H1 (cell line): Measurements from ENCODE around the gene TSPAN6. TPM values are rescaled to one million over a fixed set of nuclear protein-coding genes. Genes with fewer than 3 reads are reported as not detected.

ENCODE experiments used
- CTCF ChIA-PET: fragments of 300-600 bp; sonication (Branson Sonifier 250); formaldehyde crosslinking; loops from one replicate; lab custom pipeline; 2021; ENCODE audit not compliant: partially characterized antibody; lab: Charles Lee
- POLR2A ChIA-PET: fragments of 300-600 bp; sonication (Branson Sonifier 250); formaldehyde crosslinking; loops from one replicate; lab custom pipeline; 2021; ENCODE audit warnings: inconsistent platforms; ENCODE audit not compliant: partially characterized antibody; lab: Charles Lee
- DNase-seq, 2 experiments: peaks; one replicate each; pipeline versions ENCODE4 v3.0.0 to v3.0.0-alpha.2; 2010 to 2022; ENCODE audit warnings: low spot score in 2 of 2, low read depth in 1 of 2, mixed read lengths in 1 of 2
- FAIRE-seq: peaks from 2 replicates; lab custom pipeline; 2011; peaks lifted over from hg19 to GRCh38; lab: Jason Lieb, UNC
- H2AFZ ChIP-seq: 2 replicates; pipeline ENCODE4 v1.8.1; 2012; ENCODE audit warnings: low read length, inconsistent platforms
- H2AK5ac ChIP-seq: 2 replicates; pipeline ENCODE4 v1.6.1; 2013; ENCODE audit warnings: low read depth, low read length
- H2BK120ac ChIP-seq: replicated peaks from 2 replicates; pipeline ENCODE3; 2013; ENCODE audit warnings: low read depth, low read length, inconsistent platforms
- H2BK12ac ChIP-seq: 2 replicates; pipeline ENCODE4 v1.6.1; 2013; ENCODE audit warnings: low read depth, low read length
- H2BK15ac ChIP-seq: 2 replicates; pipeline ENCODE4 v1.6.1; 2013; ENCODE audit warnings: low read length
- H2BK20ac ChIP-seq: 2 replicates; pipeline ENCODE4 v1.6.1; 2013; ENCODE audit warnings: low read length
- H2BK5ac ChIP-seq: 2 replicates; pipeline ENCODE4 v1.6.1; 2013; ENCODE audit warnings: low read depth, low read length
- H3K14ac ChIP-seq: 2 replicates; pipeline ENCODE4 v1.6.1; 2013; ENCODE audit warnings: inconsistent platforms; ENCODE audit not compliant: insufficient read length
- H3K18ac ChIP-seq: 2 replicates; pipeline ENCODE4 v1.6.1; 2013; ENCODE audit warnings: low read length; ENCODE audit errors: extremely low read depth
- H3K23ac ChIP-seq: 2 replicates; pipeline ENCODE4 v1.6.1; 2013; ENCODE audit warnings: inconsistent platforms; ENCODE audit not compliant: insufficient read length
- H3K23me2 ChIP-seq: 2 replicates; pipeline ENCODE4 v1.6.1; 2013; ENCODE audit warnings: low read depth, low read length
- H3K27ac ChIP-seq: 2 replicates; pipeline ENCODE4 v1.6.1; 2011; ENCODE audit warnings: low read depth, low read length, inconsistent platforms
- H3K27me3 ChIP-seq, 4 experiments: replicated peaks in 1 of 4; 1 replicate in 1 of 4; 2 replicates in 3 of 4; pipeline versions ENCODE4 v1.6.1 to v1.8.1; 2011 to 2013; ENCODE audit warnings: low read length in 3 of 4, mild to moderate bottlenecking in 3 of 4, inconsistent platforms in 2 of 4, mixed read lengths in 2 of 4, moderate library complexity in 1 of 4; ENCODE audit not compliant: control insufficient read depth in 3 of 4, insufficient read depth in 3 of 4; ENCODE audit errors: extremely low read depth in 1 of 4
- H3K36me3 ChIP-seq, 4 experiments: 2 replicates each; pipeline versions ENCODE4 v1.6.1 to v1.8.1; 2011 to 2013; ENCODE audit warnings: mild to moderate bottlenecking in 4 of 4, low read length in 3 of 4, moderate library complexity in 2 of 4, control low read depth in 1 of 4, inconsistent platforms in 1 of 4; ENCODE audit not compliant: insufficient read depth in 4 of 4, control insufficient read depth in 2 of 4
- H3K4ac ChIP-seq: replicated peaks from 2 replicates; pipeline ENCODE3; 2013; ENCODE audit warnings: low read length, low read depth, mixed read lengths, inconsistent platforms; ENCODE audit not compliant: insufficient read length
- H3K4me1 ChIP-seq, 4 experiments: replicated peaks in 1 of 4; 1 replicate in 1 of 4; 2 replicates in 3 of 4; pipeline versions ENCODE4 v1.6.1 to v1.8.1; 2011 to 2013; ENCODE audit warnings: low read length in 3 of 4, inconsistent platforms in 2 of 4, mixed read lengths in 1 of 4; ENCODE audit not compliant: insufficient read depth in 4 of 4, control insufficient read depth in 3 of 4
- H3K4me2 ChIP-seq, 2 experiments: 2 replicates each; pipeline versions ENCODE4 v1.6.1 to v1.8.1; 2011 to 2013; ENCODE audit warnings: low read depth in 2 of 2, low read length in 2 of 2, control low read depth in 1 of 2, inconsistent platforms in 1 of 2, mild to moderate bottlenecking in 1 of 2; ENCODE audit not compliant: insufficient read depth in 1 of 2
- H3K4me3 ChIP-seq, 4 experiments: fragments of 200-600, 300-600 bp in 1 of 4; sonication (generic), shearing (Covaris generic), sonication (Bioruptor Twin) in 1 of 4; 2 replicates each; pipeline versions ENCODE4 v1.5.1 to v1.8.1; 2011 to 2016; ENCODE audit warnings: low read length in 4 of 4, low read depth in 3 of 4, control low read depth in 2 of 4, inconsistent platforms in 2 of 4, mild to moderate bottlenecking in 2 of 4, mixed read lengths in 1 of 4, moderate library complexity in 1 of 4; ENCODE audit not compliant: insufficient read depth in 2 of 4; ENCODE audit errors: extremely low read depth in 1 of 4
- H3K56ac ChIP-seq: replicated peaks from 2 replicates; pipeline ENCODE3; 2013; ENCODE audit warnings: low read depth, mild to moderate bottlenecking, mixed read lengths, low read length, inconsistent platforms; ENCODE audit not compliant: insufficient read length
- H3K79me1 ChIP-seq: 2 replicates; pipeline ENCODE4 v1.6.1; 2013; ENCODE audit warnings: low read depth, low read length, control low read depth
- H3K79me2 ChIP-seq, 2 experiments: 2 replicates each; pipeline versions ENCODE4 v1.6.1 to v1.8.1; 2012 to 2013; ENCODE audit warnings: low read length in 2 of 2, mild to moderate bottlenecking in 2 of 2, inconsistent platforms in 1 of 2; ENCODE audit not compliant: insufficient read depth in 2 of 2, control insufficient read depth in 1 of 2
- H3K9ac ChIP-seq, 4 experiments: replicated peaks in 1 of 4; 1 replicate in 1 of 4; 2 replicates in 3 of 4; pipeline versions ENCODE4 v1.6.1 to v1.8.1; 2011 to 2013; ENCODE audit warnings: low read depth in 3 of 4, low read length in 3 of 4, control low read depth in 2 of 4, mild to moderate bottlenecking in 2 of 4, moderate library complexity in 2 of 4, inconsistent platforms in 1 of 4; ENCODE audit errors: extremely low read depth in 1 of 4
- H3K9me3 ChIP-seq, 2 experiments: 2 replicates each; pipeline versions ENCODE4 v1.6.1 to v1.8.1; 2012 to 2013; ENCODE audit warnings: mild to moderate bottlenecking in 2 of 2, moderate library complexity in 2 of 2, control low read depth in 1 of 2, inconsistent platforms in 1 of 2, low read depth in 1 of 2, low read length in 1 of 2, mixed read lengths in 1 of 2; ENCODE audit not compliant: insufficient read depth in 2 of 2
- H4K20me1 ChIP-seq, 2 experiments: replicated peaks in 1 of 2; 2 replicates each; pipeline versions ENCODE3 to v1.8.1; 2011 to 2013; ENCODE audit warnings: inconsistent platforms in 2 of 2, low read length in 2 of 2, mild to moderate bottlenecking in 1 of 2; ENCODE audit not compliant: insufficient read depth in 2 of 2, control insufficient read depth in 1 of 2
- H4K5ac ChIP-seq: 2 replicates; pipeline ENCODE4 v1.6.1; 2013; ENCODE audit warnings: low read length, low read depth, mixed read lengths, inconsistent platforms; ENCODE audit not compliant: insufficient read length
- H4K8ac ChIP-seq: 2 replicates; pipeline ENCODE4 v1.8.0; 2013; ENCODE audit warnings: mild to moderate bottlenecking, moderate library complexity, low read length, inconsistent platforms; ENCODE audit not compliant: insufficient read depth; ENCODE audit errors: extremely low read depth
- H4K91ac ChIP-seq: replicated peaks from 2 replicates; pipeline ENCODE3; 2013; ENCODE audit warnings: low read length, mixed read lengths, inconsistent platforms; ENCODE audit not compliant: insufficient read length
- BACH1 ChIP-seq: IDR thresholded peaks from 2 replicates; pipeline ENCODE4 v1.6.1; 2012; ENCODE audit warnings: low read length, improper control_type of control experiment
- EGR1 ChIP-seq: IDR thresholded peaks from 2 replicates; pipeline ENCODE4 v1.6.1; 2011; ENCODE audit warnings: low read depth, low read length, borderline replicate concordance
- EZH2 ChIP-seq: fragments of 200-600 bp; sonication (generic); IDR thresholded peaks from 2 replicates; pipeline ENCODE4 v1.7.1; 2012; ENCODE audit warnings: low read depth, mild to moderate bottlenecking, moderate library complexity, low read length, inconsistent platforms; ENCODE audit not compliant: severe bottlenecking
- HDAC2 ChIP-seq, 2 experiments: fragments of 300-600 bp in 1 of 2; sonication (generic) in 1 of 2; IDR thresholded peaks; 2 replicates each; pipeline ENCODE4 v1.6.1; 2011 to 2012; ENCODE audit warnings: low read depth in 2 of 2, low read length in 2 of 2, mild to moderate bottlenecking in 2 of 2, moderate library complexity in 2 of 2, borderline replicate concordance in 1 of 2, inconsistent platforms in 1 of 2
- MAFK ChIP-seq: IDR thresholded peaks from 2 replicates; pipeline ENCODE4 v1.6.1; 2012; ENCODE audit warnings: low read depth, mild to moderate bottlenecking, improper control_type of control experiment, low read length
- NRF1 ChIP-seq: IDR thresholded peaks from 2 replicates; pipeline ENCODE4 v1.6.1; 2011; ENCODE audit warnings: mild to moderate bottlenecking, low read depth, low read length, improper control_type of control experiment
- POLR2A ChIP-seq, 2 experiments: IDR thresholded peaks; 1 replicate in 1 of 2; 2 replicates in 1 of 2; pipeline ENCODE4 v1.6.1; 2011; ENCODE audit warnings: low read depth in 2 of 2, low read length in 2 of 2, mild to moderate bottlenecking in 2 of 2; ENCODE audit errors: control extremely low read depth in 1 of 2
- SIX5 ChIP-seq: IDR thresholded peaks from 2 replicates; pipeline ENCODE4 v1.6.1; 2011; ENCODE audit warnings: mild to moderate bottlenecking, low read depth, low read length
- SP2 ChIP-seq: IDR thresholded peaks from 2 replicates; pipeline ENCODE4 v1.6.1; 2012; ENCODE audit warnings: mild to moderate bottlenecking, low read length, inconsistent platforms
- TAF7 ChIP-seq: optimal IDR thresholded peaks from 2 replicates; pipeline ENCODE3; 2011; ENCODE audit warnings: low read depth, mild to moderate bottlenecking, inconsistent platforms, low read length, moderate library complexity, borderline replicate concordance
- TCF12 ChIP-seq: IDR thresholded peaks from 2 replicates; pipeline ENCODE4 v1.6.1; 2011; ENCODE audit warnings: low read depth, mild to moderate bottlenecking, low read length
- ZNF274 ChIP-seq: IDR thresholded peaks from 2 replicates; pipeline ENCODE4 v1.7.0; 2012; ENCODE audit warnings: low read length, borderline replicate concordance; ENCODE audit errors: extremely low read depth
- WGBS, 2 experiments: shearing (Covaris generic) in 1 of 2; methylation state at CpG; one replicate each; pipeline versions ENCODE4 v1.1.6 to v1.1.7; 2013 to 2015; ENCODE audit warnings: low lambda C conversion rate in 2 of 2, mixed read lengths in 2 of 2, inconsistent platforms in 1 of 2, low coverage in 1 of 2, missing lambda C conversion rate in 1 of 2; ENCODE audit not compliant: insufficient replicate concordance in 2 of 2, insufficient coverage in 1 of 2, insufficient read length in 1 of 2; ENCODE audit errors: extremely low coverage in 1 of 2, missing lambda C conversion rate in 1 of 2; 5-methylcytosine and 5-hydroxymethylcytosine counted together
- polyA plus RNA-seq, 7 experiments: library from polyadenylated mRNA; depleted of rRNA in 3 of 7; stranded (reverse) in 5 of 7; unstranded in 2 of 7; fragments of >200 nt in 5 of 7; fragments of 200-250 nt in 2 of 7; gene quantifications; 1 replicate in 5 of 7; 2 replicates in 1 of 7; 4 replicates in 1 of 7; pipeline versions ENCODE4 v1.2.1 to v1.2.3, GENCODE V29; 2011 to 2013; ENCODE audit warnings: missing spikeins in 2 of 7, mixed read lengths in 2 of 7
- total RNA-seq: library from RNA; stranded (reverse); fragmentation: NEBNext Ultra II Directional; extraction: Animal tissue kit (Norgen Biotek cat#: 25700); gene quantifications from 2 replicates; pipeline ENCODE4 v1.2.1, GENCODE V29; 2021

The TSPAN6 gene
- total and polyA plus RNA-seq, 2 of the 8 experiments (the other 6 are each of a cell fraction or from before 2014, with no cell fraction given) = 58.1 to 67.7 TPM

DNA sequence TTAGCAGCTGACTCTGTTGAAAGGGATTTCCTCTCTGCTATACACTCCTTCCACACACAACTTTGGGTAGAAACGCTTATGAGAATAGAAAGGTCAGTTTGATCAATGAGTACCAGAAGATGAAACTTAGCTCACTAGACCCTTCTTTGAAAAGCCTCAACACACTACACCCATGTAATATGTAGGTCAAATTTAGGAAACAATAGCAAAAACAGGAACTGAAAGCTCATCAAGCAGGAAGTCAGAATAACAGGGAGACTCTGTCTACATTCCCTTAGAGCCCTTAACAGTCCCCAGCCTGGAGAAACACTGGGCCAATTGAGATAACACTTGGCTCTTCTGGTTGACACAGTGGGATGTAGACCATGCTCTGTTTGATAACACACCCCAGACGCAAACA is 38.1 kb upstream of the TSPAN6 start:
- no peak overlapping the region for H2BK120ac ChIP-seq
- H2BK20ac ChIP-seq = no peak overlapping the region
- FAIRE-seq (no peak), DNase-seq (no peak)
- no peak overlapping the region for H2AFZ ChIP-seq
- TF ChIP-seq TAF7 (no peak), HDAC2 (IDR thresholded peaks at IDR 0.05; ENCODE audit: borderline replicate concordance in 1 of 2, low read depth in 2 of 2, low read length in 2 of 2) (no peak), SP2 (no peak), MAFK (no peak), EGR1 (no peak), POLR2A (IDR thresholded peaks at IDR 0.05; ENCODE audit: control extremely low read depth in 1 of 2, low read depth in 2 of 2, low read length in 2 of 2) (no peak), TCF12 (no peak), BACH1 (no peak), EZH2 (no peak), SIX5 (no peak), NRF1 (no peak), ZNF274 (no peak)
- H3K9me3 ChIP-seq = no peaks in the 10 kb centered on the region
- H4K5ac ChIP-seq = no peak overlapping the region
- WGBS, 2 experiments = 100% methylated on average over 1 of the region's 2 CpGs; no CpG with 5 or more reads in 1 of the 2 experiments
- H2BK15ac ChIP-seq = no peak overlapping the region
- H4K20me1 ChIP-seq = no peaks in the 10 kb centered on the region
- no peak overlapping the region for H2BK12ac ChIP-seq
- no peaks in the 10 kb centered on the region for H3K23me2 ChIP-seq
- no peak overlapping the region for H4K91ac ChIP-seq
- no peak overlapping the region for H2AK5ac ChIP-seq
- H3K23ac ChIP-seq = no peak overlapping the region
- POLR2A ChIA-PET = interaction anchor here (0.7 kb wide), 1 partner anchor 306 kb away, joined by 3 read pairs; no protein-coding TSS in a partner anchor
- no peaks in the 10 kb centered on the region for H3K79me1 ChIP-seq
- no peaks in the 10 kb centered on the region for H3K79me2 ChIP-seq
- no peak overlapping the region for H3K4me2 ChIP-seq
- H3K4me1 ChIP-seq = no peaks in the 10 kb centered on the region
- H3K27me3 ChIP-seq = no peaks in the 10 kb centered on the region
- no peak overlapping the region for H4K8ac ChIP-seq
- H3K14ac ChIP-seq = no peak overlapping the region
- H3K4ac ChIP-seq = no peak overlapping the region
- H3K36me3 ChIP-seq = no peaks in the 10 kb centered on the region
- no peak overlapping the region for H2BK5ac ChIP-seq
- no peak overlapping the region for H3K4me3 ChIP-seq
- H3K27ac ChIP-seq = no peak overlapping the region
- no peak overlapping the region for H3K56ac ChIP-seq
- H3K18ac ChIP-seq = no peak overlapping the region
- CTCF ChIA-PET = interaction anchor here (0.8 to 7.1 kb wide), 5 partner anchors 11 to 163 kb away, joined by 3 to 75 read pairs (median 3); no protein-coding TSS in a partner anchor
- no peak overlapping the region for H3K9ac ChIP-seq
